GM12878 (cell line): ENCODE measurements around the gene DND1. TPM values are rescaled to one million over a fixed set of nuclear protein-coding genes. Genes with fewer than 3 reads are reported as not detected.
A peak's percentile ranks its signal among the peaks of the same experiment; 100 is the strongest.

Experiments used
- GABPA ChIP-seq: IDR thresholded peaks from 2 replicates; pipeline ENCODE4 v1.6.1; 2014; ENCODE audit warnings: antibody characterized with exemption, low read depth, mild to moderate bottlenecking, inconsistent platforms
- HCFC1 ChIP-seq: fragments of 150-350 bp; IDR thresholded peaks from 2 replicates; pipeline ENCODE4 v1.6.1; 2014; ENCODE audit warnings: low read length
- HSF1 ChIP-seq: fragments of 150-350 bp; IDR thresholded peaks from 2 replicates; pipeline ENCODE4 v1.6.1; 2014; ENCODE audit warnings: mild to moderate bottlenecking, low read depth, low read length
- MAX ChIP-seq: IDR thresholded peaks from 2 replicates; pipeline ENCODE4 v1.6.1; 2012; ENCODE audit warnings: low read depth, low read length, improper control_type of control experiment
- MXI1 ChIP-seq: fragments of 150-350 bp; IDR thresholded peaks from 2 replicates; pipeline ENCODE4 v1.6.1; 2011; ENCODE audit warnings: low read depth, mild to moderate bottlenecking, inconsistent platforms, low read length, improper control_type of control experiment
- NFIC ChIP-seq: IDR thresholded peaks from 2 replicates; pipeline ENCODE4 v1.6.1; 2012; ENCODE audit warnings: low read depth, mild to moderate bottlenecking, inconsistent platforms, low read length, moderate library complexity
- NFYA ChIP-seq: IDR thresholded peaks from 2 replicates; pipeline ENCODE4 v1.6.1; 2011; ENCODE audit warnings: low read depth, mild to moderate bottlenecking, low read length, improper control_type of control experiment, borderline replicate concordance
- PAX5 ChIP-seq: IDR thresholded peaks from 2 replicates; pipeline ENCODE4 v1.6.1; 2011; ENCODE audit warnings: low read depth, low read length, borderline replicate concordance
- PML ChIP-seq: IDR thresholded peaks from 2 replicates; pipeline ENCODE4 v1.6.1; 2012; ENCODE audit warnings: low read length, inconsistent platforms
- POLR2A ChIP-seq: IDR thresholded peaks from 2 replicates; pipeline ENCODE4 v1.6.1; 2011; ENCODE audit warnings: low read depth, mild to moderate bottlenecking, low read length
- POU2F2 ChIP-seq: IDR thresholded peaks from 3 replicates; pipeline ENCODE4 v1.6.1; 2011; ENCODE audit warnings: low read depth, mild to moderate bottlenecking, low read length, borderline replicate concordance
- PRDM15 ChIP-seq: fragments of 450-650 bp; formaldehyde crosslinking; IDR thresholded peaks from 2 replicates; pipeline ENCODE4 v1.4.0; 2020; ENCODE audit warnings: mild to moderate bottlenecking, moderate library complexity
- SMAD1 ChIP-seq: fragments of 450-650 bp; IDR thresholded peaks from 2 replicates; pipeline ENCODE4 v1.6.1; 2018; ENCODE audit warnings: mild to moderate bottlenecking, low read depth; ENCODE audit not compliant: partially characterized antibody
- SMAD5 ChIP-seq: IDR thresholded peaks from 2 replicates; pipeline ENCODE4 v1.6.1; 2016; ENCODE audit warnings: antibody characterized with exemption, low read depth
- SUZ12 ChIP-seq: fragments of 200-600 bp; sonication (generic); IDR thresholded peaks from one replicate; pipeline ENCODE4 v1.6.1; 2018; ENCODE audit warnings: antibody characterized with exemption, mild to moderate bottlenecking; ENCODE audit not compliant: unreplicated experiment
- YY1 ChIP-seq: IDR thresholded peaks from 2 replicates; pipeline ENCODE4 v1.6.1; 2011; ENCODE audit warnings: low read depth, mild to moderate bottlenecking, low read length
- ZBTB4 ChIP-seq: fragments of 450-650 bp; formaldehyde crosslinking; IDR thresholded peaks from 2 replicates; pipeline ENCODE4 v1.4.0; 2022; ENCODE audit warnings: mild to moderate bottlenecking, moderate library complexity
- polyA plus RNA-seq, 11 experiments: library from polyadenylated mRNA; depleted of rRNA in 4 of 11; unstranded in 6 of 11; stranded (reverse) in 5 of 11; fragments of >200 nt; fragmentation: Nextera tagmentation in 4 of 11; fragmentation: Illumina TruSeq in 1 of 11; extraction: Ambion mirVana in 4 of 11; extraction: Trizol in 1 of 11; gene quantifications; 1 replicate in 1 of 11; 2 replicates in 10 of 11; pipeline versions ENCODE4 v1.2.1 to v1.2.3, GENCODE V29; 2011 to 2016; ENCODE audit warnings: inconsistent platforms in 2 of 11, missing spikeins in 2 of 11, low read depth in 1 of 11
- total RNA-seq, 4 experiments: library from RNA; depleted of rRNA in 3 of 4; stranded (reverse); fragments of >200 nt in 3 of 4; fragmentation: Illumina TruSeq in 1 of 4; extraction: Trizol in 1 of 4; gene quantifications; 2 replicates each; pipeline versions ENCODE4 v1.2.1 to v1.2.3, GENCODE V29; 2013 to 2021

Gene DND1
- total and polyA plus RNA-seq, 10 of the 15 experiments (the other 5 are each of a cell fraction or from before 2014, with no cell fraction given) = 0.15 to 2.9 (median 0.73) TPM; not detected in 2

GRCh38 chr5:140700177-140701144, 27.1 kb upstream of the DND1 start, which contains the start of gene ZMAT2 (continued):
- TF ChIP-seq MAX (no peak), YY1 (peak; percentile 99), SMAD5 (peak; percentile 68; the same call in 1 of the 2 replicates), NFIC (peak; percentile 88), POU2F2 (peak; percentile 64; the same call in 1 of the 3 replicates), ZBTB4 (no peak), HSF1 (0 out of 2 replicates have a peak, but pooled peaks have one; percentile 9), SUZ12 (no peak), NFYA (peak; percentile 57; the same call in 1 of the 2 replicates), SMAD1 (peak; percentile 51), PML (peak; percentile 90; the same call in 1 of the 2 replicates), POLR2A (peak; percentile 88), MXI1 (peak; percentile 56; the same call in 1 of the 2 replicates), GABPA (peak; percentile 65; the same call in 1 of the 2 replicates), PRDM15 (CRISPR knock-in tag) (no peak), PAX5 (0 out of 2 replicates have a peak, but pooled peaks have one; percentile 11), HCFC1 (peak; percentile 76)
